T-helper 1 cell treated with Interleukin-12 subunit alpha and Interleukin-12 subunit beta and Interleukin-4 antibody, amounts not matched to agents 30 ng/mL and 1 ng/mL, for 36 hours (primary cell): ENCODE results near the gene MAP7D2. TPM values are rescaled to one million over a fixed set of nuclear protein-coding genes. Genes with fewer than 3 reads are reported as not detected.

Experiments
- intact Hi-C: fragments of 100-400 bp; cut with micrococcal nuclease; formaldehyde crosslinking; loops from one replicate; pipeline ENCODE4 v1.15.1; 2024
- total RNA-seq: library from RNA; stranded (reverse); gene quantifications from 2 replicates; pipeline ENCODE4 v1.2.3, GENCODE V29; 2022

Gene MAP7D2
- total RNA-seq, 1 donor from 2014 or later, result 0.12 TPM

DNA sequence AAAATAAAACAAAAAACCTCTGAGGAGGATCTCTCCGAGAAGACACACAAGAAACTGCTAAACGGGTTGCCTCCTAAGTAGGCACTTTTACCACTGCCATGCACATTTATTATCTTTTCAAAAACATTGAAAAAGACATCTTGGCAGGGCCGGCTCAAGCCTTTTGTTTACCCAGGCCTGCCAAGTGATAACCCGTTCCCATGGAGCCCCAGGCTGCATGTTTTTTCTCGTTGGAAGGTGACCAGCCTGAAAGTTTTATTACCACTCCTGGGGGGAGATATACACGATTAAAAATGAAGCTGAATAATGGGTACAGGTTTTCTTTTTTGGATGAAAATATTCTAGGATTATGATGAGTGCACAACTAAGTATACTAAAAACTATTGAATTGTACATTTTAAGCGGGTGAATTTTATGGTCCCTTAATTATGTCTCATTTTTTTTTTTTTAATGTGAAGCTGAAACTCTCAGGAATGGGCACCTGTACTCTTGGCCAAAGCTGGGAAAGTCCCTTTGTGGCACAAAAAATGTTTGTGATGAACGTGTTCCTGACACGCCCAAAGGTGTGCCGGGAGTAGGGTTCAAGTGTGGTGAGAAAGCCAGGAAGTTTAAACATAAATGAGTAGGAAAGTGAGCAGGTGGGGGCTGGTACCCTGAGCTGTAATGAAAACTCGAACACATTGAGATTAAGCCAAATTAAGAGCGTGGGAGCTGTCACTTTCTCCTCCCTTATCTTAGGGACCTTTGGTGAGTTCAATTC is 1.5 kb upstream of the MAP7D2 start:
- intact Hi-C loops, result no loop called here

- intact Hi-C loops, result no loop called here
Observed at GRCh38 chrX:20116087-20116576, 575 bp downstream of the MAP7D2 start.

DNA sequence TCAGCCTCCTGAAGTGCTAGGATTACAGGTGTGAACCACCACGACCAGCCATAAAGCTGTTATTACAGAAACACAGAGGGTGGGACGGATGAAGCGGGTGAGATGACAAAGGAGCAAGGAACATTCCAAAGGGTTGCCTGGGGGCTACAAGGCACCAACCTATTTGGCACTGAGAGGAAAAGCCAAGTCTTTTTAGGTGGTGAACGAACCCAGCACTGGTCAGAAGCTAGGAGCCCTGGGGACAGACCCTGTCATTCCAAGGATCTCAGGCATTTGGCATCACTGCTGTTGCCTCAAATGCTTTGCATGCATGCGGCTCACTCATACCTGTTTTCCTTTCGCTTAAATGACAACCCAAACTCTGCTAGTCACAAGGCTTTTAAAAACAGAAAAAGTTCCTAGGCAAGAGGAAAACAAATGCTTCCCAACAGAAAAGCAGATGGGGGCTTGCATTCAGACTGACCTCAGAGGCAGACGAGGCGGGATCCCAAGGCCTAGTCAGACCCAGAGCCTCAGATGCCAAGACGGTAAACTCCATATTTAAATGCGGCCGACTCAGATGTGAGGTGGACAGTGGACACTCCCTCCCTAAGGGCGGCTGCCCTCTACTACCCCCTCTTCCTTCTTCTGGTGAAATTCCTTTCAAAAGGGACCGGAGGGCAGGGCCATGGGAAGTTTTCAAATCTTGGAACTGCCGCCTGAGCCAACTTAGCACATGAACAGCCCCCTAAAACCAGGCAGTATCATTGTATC is 4.5 kb downstream of the MAP7D2 start:
- intact Hi-C loops, result no loop called here

GRCh38 chrX:20111271-20111670 is 5.4 kb downstream of the MAP7D2 start:
- intact Hi-C loops, result no loop called here

DNA sequence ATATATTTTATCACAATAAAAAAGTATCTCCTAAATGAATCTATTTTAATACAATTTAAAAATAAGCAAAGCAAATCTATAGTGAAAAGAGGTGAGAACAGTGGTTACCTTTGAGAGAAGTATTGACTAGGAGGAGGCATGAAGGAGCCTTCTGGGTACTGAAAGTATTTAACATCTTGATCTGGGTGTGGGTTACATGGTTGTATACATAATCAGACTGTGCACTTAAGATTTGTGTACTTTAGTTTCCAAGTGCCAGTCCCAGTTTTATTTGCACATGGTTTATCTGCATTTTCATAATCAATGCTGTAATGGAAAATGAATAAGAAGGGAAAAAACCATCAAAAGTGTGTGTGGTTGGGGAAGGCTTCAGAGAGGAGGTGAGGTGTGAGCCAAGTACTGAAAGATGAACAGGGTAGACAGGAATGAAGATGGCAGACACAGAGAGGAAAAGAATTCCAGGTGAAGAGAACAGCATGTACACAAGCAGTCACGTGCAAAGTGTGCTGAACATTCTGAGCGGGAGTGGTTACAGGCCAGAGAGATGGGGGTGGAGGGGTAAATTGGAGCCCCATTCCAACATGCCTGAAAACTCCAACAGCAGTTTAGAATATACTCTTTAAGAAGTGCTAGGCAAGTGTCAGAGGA is 14.6 kb downstream of the MAP7D2 start:
- intact Hi-C loops, result no loop called here

DNA sequence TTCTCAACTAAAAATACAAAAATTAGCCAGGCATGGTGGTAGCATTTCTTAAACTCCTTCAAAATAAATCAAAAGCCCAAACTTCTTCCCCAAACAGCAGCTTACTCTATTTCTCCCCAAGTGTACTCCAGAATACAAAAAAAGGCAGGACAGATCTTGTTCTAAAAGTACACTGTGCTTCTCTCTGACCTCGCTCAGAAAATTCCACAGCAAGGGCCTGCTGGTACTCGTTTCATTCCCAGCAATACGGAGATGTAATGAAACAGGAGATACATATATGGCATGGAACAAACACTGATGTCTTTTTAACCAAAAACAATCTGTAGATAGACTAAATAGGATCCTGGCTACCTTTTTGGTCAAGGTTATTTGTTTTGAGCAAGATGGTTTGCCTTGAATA is 25.2 kb downstream of the MAP7D2 start:
- intact Hi-C loops, result no loop called here

- intact Hi-C loops, result no loop called here
Observed at GRCh38 chrX:20089845-20090244, 26.9 kb downstream of the MAP7D2 start.

GRCh38 chrX:20080277-20080676 is 36.4 kb downstream of the MAP7D2 start:
- intact Hi-C loops, result no loop called here

DNA sequence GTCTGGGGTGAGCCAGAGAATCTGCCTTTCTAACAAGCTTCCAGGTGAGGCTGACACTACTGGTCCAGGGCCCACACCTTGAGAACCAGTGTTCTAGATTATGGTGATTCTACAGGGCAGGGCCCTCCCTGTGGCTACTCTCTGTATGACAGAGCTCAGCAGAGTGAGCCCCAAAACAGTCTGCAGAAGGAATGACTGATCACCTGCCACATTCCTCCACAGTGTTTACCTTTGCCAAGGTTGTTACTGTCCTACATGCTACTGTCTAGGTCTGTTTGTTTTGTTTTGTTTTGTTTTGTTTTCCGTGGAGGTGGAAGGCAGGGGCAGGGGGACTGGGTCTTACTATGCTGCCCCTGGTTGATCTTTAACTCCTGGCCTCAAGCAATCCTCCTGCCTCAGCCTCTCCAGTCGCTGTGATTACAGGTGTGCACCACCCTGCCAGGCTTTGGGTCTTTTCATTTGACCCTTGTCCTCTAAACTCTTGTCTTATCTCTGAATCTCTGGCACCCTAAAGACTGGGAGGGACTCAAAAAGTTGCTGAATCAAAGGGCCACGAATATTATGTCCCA is 45.1 kb downstream of the MAP7D2 start:
- intact Hi-C loops, result no loop called here

DNA sequence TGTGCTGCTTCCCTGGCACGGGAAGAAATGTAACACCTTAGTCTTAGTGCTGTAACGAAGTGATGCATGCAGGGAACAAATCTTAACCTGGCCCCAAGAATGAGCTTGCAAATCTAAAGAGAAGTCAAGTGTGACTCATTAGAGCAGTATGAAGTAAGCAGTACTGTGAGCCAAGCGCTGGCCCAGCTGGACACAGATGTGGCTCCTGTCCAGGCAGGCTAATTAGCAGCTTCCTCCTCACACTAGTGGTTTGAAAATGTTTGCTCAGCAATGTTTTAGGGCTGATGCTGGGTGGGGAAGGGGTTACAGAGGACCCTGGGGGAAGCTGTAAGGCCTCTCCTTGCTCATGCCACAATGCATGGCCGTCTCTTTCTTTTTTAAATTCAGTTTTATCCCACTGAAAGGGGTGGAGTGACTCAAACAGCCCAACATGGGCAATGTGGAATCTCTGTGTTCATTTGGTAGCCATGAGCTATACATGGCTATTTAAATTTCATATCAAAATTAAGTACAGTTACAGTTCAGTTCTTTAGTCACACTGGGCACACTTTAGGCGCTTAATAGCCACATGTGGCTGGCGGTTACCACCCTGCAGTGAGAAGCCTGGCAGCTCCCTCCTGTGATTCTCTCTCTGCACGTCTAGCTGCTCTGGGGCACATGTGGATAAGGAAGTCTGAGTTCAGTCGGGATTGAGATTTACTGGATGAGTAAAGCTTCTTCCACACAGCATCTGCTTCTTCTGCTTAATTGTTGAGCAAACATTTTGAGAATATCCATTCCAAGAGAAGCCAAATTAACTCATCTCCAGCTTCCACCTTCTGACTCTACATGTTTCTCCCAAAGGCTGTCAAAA is 48.8 kb downstream of the MAP7D2 start:
- intact Hi-C loops, result loop anchor here (1.0 to 10.0 kb wide), 6 partner anchors 77 to 696 kb away; partner anchors contain the start of gene BCLAF3

- intact Hi-C loops, result loop anchor here (1.0 to 10.0 kb wide), 6 partner anchors 76 to 695 kb away; partner anchors contain the start of gene BCLAF3
Observed at GRCh38 chrX:20066968-20067708, 49.6 kb downstream of the MAP7D2 start.

DNA sequence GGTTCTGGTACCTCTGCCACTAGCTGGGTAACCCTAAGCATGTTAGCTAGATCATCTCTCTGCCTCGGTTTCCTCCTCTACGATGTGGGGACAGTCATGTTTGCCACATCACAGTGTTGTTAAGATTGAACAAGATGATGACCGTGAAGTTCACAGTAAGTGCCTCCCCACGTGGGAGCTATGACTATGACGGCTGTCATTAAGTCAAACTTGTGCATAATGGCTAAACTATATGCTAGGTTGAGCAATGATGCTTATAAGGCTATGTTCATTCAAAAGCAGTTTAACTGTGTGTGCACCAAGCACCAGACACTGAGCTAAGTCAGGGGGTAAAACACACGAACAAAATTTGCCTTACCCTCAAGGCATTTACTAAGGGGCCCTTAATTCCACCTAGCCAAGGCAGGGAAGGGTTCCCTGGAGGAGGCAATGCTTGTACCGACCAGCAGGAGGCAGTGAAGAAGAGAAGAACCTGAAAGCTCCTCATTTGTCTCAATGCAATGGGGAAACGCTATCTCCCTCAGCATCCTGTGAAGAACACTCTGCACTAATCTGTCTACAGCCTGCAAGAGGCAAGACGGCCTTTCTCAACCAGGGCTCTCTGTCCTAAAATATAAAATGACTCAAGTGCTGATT is 52.9 kb downstream of the MAP7D2 start:
- intact Hi-C loops, result loop anchor here (10.0 kb wide), 1 partner anchor 319 kb away; no protein-coding TSS in a partner anchor

- intact Hi-C loops, result loop anchor here (10.0 kb wide), 1 partner anchor 318 kb away; no protein-coding TSS in a partner anchor
Observed at GRCh38 chrX:20063153-20063552, 53.6 kb downstream of the MAP7D2 start.

- intact Hi-C loops, result loop anchor here (10.0 kb wide), 1 partner anchor 317 kb away; no protein-coding TSS in a partner anchor
Observed at GRCh38 chrX:20061855-20062254, 54.9 kb downstream of the MAP7D2 start.

DNA sequence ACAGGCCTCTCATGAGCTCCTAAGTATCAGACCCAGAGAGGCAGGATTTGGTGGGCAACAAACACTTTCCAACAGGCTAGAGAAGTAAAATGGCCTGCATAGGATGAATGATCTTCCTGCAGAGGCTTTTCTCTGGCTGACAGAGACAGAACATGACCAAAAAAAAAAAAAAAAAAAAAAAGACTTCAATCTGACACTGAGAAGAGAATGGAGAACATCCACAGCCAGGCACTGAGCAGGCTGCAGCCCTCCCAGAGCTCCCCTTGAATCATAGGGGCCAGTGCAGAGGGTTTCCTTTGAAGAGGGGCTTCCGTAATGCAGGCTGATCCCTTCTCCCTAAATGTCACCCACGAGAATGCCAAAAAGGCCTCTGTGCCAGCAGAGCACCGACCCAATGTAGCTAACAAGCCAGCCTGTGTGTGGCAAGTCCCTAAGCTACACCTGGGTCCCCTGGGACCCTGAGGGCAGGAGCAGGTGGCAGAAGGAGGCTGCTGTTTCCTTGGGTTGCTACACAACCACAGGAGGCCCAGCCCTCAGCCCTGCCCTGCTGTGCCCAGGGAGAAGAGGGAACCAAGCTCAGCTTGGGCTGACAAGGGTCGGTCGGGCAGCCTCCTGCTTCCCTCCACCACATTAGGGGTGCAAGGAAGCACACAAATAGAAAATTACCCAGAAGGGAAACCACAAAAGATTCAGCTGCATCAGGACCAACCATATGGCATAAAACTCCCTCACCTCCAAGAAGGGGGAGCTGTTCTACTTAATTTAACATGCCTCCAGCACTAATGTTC is 55.6 kb downstream of the MAP7D2 start:
- intact Hi-C loops, result loop anchor here (10.0 kb wide), 1 partner anchor 316 kb away; no protein-coding TSS in a partner anchor

- intact Hi-C loops, result loop anchor here (10.0 kb wide), 1 partner anchor 315 kb away; no protein-coding TSS in a partner anchor
Observed at GRCh38 chrX:20059467-20060128, 57.1 kb downstream of the MAP7D2 start.

DNA sequence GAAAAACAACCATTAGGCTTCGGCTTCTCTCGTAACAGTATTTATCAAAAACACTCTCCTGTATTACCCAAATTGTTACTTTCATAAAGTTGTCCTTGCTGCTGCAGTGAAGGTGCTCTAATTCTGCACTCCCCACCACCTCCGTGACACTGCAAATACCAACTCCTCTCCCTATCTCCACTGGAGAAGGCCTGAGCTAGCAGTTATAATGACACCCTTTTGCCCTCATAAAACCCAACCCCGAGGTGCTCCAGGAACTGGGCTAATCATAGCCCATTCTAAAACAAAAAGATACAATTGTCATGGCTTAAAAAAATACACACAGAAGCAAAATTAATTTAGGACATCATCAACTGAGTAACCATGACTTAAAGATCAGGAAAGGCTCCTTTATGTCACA is 59.2 kb downstream of the MAP7D2 start:
- intact Hi-C loops, result no loop called here

DNA sequence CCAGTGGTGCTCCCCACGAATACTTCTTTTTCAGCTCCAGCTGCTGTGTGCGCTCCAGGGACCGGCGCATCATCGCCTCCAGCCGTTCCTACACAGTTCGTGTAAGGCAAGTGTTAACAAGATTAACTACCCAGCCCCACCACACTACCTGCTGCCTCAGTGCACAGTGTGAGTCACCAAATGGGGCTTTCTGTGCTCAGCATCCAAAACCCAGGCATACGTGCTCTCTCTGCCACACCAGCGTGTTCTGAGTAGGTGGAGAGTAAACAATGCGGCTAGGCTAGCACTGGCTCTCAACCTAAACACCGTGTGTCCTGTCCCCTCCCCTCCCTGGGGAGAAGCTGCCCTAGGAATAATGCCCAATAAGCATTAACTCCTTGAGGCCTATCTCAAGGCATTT is 60.0 kb downstream of the MAP7D2 start:
- intact Hi-C loops, result no loop called here
